NOMO-1 treated with dmso at 0.1 percent for 144 hours (cell line): ENCODE measurements around the gene EGLN2.
"Not testable (repeated sequence)": the region's sequence is repeated elsewhere in the genome, so short reads cannot be mapped to it uniquely, and the experiment has no call there.

Experiments used
- DNase-seq: peaks from one replicate; lab custom pipeline; 2025; ENCODE audit not compliant: unreplicated experiment; lab: John Stamatoyannopoulos, UW

EGLN2 gene

GRCh38 chr19:40842012-40842411 is 43.0 kb downstream of the EGLN2 start:
- DNase-seq, result not testable (repeated sequence)

GRCh38 chr19:40842997-40843652 is 44.1 kb downstream of the EGLN2 start:
- DNase-seq, result not testable (repeated sequence)

- peak; percentile 38 for DNase-seq
Measured at GRCh38 chr19:40843653-40844052, 44.7 kb downstream of the EGLN2 start.

GRCh38 chr19:40846722-40847121 is 47.7 kb downstream of the EGLN2 start:
- DNase-seq, result not testable (repeated sequence)

- DNase-seq, result not testable (repeated sequence)
Measured at GRCh38 chr19:40850277-40850676, 51.3 kb downstream of the EGLN2 start, which contains the start of gene CYP2A6. Gene CYP2A6, minus strand, starts transcription at chr19:40850447. Its CDS starts 21 bp downstream, at chr19:40850426.

- DNase-seq, result not testable (repeated sequence)
Measured at GRCh38 chr19:40852467-40853152, 53.6 kb downstream of the EGLN2 start.
